Kidney epithelial cell (primary cell): ENCODE results near the gene CDC45. TPM values are rescaled to one million over a fixed set of nuclear protein-coding genes. Genes with fewer than 3 reads are reported as not detected.
A peak's percentile ranks its signal among the peaks of the same experiment; 100 is the strongest.

ENCODE experiments used
- DNase-seq: peaks from one replicate; pipeline ENCODE4 v3.0.0-alpha.2; 2010; ENCODE audit warnings: low read depth
- H3K27me3 ChIP-seq: 2 replicates; pipeline ENCODE4 v1.6.0; 2011; ENCODE audit warnings: low read length; ENCODE audit not compliant: control insufficient read depth, insufficient read depth
- H3K36me3 ChIP-seq: 2 replicates; pipeline ENCODE4 v1.5.1; 2011; ENCODE audit warnings: low read length; ENCODE audit not compliant: control insufficient read depth, insufficient read depth
- H3K4me3 ChIP-seq: 2 replicates; pipeline ENCODE4 v1.5.1; 2011; ENCODE audit warnings: low read depth, mild to moderate bottlenecking, control low read depth, low read length
- total RNA-seq: library from RNA; depleted of rRNA; stranded (reverse); fragments of >200 nt; gene quantifications from 2 replicates; pipeline ENCODE4 v1.2.3, GENCODE V29; 2015
- TF ChIP-seq, protein P1 (sequence below): IDR thresholded peaks from 2 replicates; pipeline ENCODE4 v1.5.1; 2011; ENCODE audit warnings: mild to moderate bottlenecking, moderate library complexity, low read length, control low read depth, inconsistent platforms; ENCODE audit not compliant: insufficient read depth, poor library complexity, severe bottlenecking

Gene CDC45
- total RNA-seq, 1 donor from 2014 or later: 5.6 TPM

DNA sequence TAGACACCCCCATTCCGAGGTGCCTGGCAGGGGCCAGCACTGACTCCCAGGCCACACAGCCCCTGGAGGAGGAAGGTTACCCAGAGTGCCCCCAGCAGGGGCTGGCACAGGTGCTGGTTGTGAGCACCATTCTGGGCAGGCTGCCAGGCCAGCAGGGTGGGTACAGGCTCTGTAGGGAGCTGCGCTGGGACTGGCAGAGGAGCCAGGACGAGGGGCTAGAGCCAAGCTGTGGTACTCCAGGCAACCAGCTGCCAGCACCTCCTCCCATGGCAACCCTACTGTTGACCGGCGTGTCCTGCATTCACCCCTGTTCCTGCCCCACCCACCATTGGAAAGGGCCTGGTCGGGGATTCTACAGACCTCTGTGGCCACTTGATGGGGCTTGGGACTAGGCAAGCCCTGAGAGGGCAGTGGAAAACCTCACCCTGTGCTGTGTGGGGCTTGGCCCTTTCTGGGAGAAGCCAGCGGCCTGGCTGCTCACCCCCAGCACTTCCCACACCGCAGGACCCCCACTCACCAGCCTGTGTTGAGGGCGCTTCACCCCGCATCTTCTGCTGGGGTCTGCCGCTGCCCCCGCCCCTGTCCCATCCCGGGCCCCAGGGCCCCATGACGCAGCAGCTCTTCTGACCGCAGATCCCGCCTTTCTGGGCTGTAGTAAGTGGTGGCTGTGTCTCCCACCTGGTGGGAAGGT lies 42.6 kb downstream of the CDC45 start:
- H3K27me3 ChIP-seq: peaks cover 40% of the 10 kb centered on the region
- TF ChIP-seq, protein P1, sequence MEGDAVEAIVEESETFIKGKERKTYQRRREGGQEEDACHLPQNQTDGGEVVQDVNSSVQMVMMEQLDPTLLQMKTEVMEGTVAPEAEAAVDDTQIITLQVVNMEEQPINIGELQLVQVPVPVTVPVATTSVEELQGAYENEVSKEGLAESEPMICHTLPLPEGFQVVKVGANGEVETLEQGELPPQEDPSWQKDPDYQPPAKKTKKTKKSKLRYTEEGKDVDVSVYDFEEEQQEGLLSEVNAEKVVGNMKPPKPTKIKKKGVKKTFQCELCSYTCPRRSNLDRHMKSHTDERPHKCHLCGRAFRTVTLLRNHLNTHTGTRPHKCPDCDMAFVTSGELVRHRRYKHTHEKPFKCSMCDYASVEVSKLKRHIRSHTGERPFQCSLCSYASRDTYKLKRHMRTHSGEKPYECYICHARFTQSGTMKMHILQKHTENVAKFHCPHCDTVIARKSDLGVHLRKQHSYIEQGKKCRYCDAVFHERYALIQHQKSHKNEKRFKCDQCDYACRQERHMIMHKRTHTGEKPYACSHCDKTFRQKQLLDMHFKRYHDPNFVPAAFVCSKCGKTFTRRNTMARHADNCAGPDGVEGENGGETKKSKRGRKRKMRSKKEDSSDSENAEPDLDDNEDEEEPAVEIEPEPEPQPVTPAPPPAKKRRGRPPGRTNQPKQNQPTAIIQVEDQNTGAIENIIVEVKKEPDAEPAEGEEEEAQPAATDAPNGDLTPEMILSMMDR: no peak
- no peak for DNase-seq
- H3K36me3 ChIP-seq: no peaks in the 10 kb centered on the region
- H3K4me3 ChIP-seq: no peak overlapping the region

DNA sequence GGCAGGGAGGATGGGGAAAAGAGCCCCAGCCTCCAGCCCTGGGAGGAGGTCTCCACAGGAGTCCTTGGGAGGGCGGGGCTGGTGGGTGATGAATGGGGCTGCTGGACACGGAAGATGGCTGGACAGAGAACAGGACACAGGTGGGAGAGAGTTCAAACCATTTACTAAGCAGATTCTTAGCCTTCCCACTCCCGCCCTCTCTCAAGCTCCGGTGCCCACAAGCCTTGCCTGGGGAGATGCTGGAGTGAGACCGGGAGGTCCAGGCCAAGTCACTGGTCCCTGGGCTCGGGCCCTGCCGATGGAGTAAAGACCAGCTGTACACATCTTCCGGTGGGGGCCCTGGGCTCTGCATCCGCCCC lies 43.1 kb downstream of the CDC45 start:
- Histone ChIP-seq H3K27me3 (peaks cover 42% of the 10 kb centered on the region), H3K4me3 (no peak overlapping the region), H3K36me3 (no peaks in the 10 kb centered on the region)
- TF ChIP-seq, protein P1: no peak
- no peak for DNase-seq

DNA sequence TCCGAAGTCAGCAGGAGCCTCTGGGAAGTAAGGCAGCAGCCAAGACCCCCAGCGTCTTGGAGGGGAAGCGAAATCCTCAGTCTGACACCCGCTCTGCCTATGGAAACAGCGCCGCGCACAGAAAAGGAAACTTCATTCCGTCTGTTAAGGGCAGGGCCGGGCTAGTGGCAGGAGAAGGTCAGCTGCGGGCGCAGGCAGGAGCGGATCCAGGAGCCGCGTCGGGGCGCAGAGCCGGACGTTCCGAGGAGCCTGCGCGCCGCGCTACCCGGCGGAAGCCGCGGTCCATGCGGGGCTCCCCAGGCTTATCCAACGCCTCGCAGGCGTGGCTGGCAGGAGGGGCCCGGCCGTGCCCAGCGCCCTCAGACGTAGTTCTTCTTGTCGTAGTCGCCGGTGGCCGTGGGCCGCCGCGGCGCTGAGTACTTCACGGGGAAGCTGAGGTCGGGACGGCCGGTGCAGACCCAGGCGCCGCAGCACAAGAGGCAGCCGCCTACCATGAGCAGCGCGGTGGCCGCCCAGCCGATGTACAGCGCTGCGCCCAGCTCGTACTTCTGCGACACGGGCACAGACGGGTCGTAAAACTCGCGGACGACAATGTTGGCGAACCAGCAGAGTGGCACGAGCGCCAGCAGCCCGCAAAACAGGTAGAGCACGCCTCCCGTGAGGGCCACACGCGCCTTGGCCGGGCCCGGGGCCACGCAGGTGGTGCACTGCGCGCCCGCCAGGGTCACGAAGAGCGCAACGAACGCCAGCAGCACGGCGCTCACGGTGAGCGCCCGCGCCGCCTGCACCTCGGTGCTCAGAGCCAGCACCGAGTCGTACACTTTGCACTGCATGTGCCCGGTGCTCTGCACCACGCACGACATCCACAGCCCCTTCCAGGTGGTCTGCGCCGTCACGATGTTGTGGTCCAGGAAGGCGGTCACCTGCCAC lies 43.8 kb downstream of the CDC45 start:
- Histone ChIP-seq H3K27me3 (peaks cover 42% of the 10 kb centered on the region), H3K36me3 (no peaks in the 10 kb centered on the region), H3K4me3 (peak overlapping the region; percentile 10)
- TF ChIP-seq, protein P1: no peak
- no peak for DNase-seq

DNA sequence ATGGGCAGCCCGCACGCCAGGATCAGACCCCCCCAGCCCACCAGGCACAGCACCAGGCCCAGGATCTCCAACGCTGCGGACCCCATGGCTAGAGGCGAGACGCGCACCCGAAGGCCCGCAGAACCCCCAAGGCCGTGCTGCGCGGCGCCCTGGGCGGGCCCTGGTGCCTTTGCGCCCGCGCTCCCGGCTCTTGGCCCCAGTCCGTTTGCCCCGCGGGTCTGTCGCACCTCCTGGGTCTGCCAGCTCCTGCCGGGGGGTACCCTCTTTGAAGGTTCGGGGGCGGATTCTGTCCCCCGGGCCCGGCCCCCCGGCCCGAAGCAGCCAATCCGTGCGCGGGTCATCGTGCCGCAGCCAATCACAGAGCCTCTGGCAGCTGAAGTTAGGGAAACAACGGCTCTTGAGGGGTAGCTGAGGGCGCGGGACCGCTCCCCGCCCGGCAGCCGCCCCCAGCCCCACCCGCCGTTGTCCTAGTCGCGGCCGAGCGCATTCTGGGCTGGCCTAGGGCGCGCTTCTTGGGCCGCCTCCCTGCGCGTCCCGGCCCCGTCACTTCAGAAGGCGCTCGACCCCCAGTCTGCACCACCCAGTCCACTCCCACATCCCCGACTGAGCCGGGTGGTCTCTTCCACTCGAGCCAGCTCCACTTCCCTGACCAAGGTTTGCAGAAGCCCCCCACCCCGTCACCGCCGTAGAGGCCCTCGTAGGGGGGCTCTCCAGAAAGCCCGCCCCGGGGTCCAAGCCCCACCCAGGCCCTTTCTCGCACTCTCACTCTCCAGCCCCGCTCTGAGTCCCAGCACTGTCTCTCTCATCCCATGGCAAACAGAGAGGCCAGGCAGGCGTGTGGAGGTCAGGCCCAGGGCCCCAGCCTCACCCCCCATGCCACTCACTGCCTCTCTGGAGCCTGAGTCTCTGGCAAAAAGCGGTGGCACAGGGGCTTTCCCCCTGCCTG lies 44.7 kb downstream of the CDC45 start, which contains the start of gene CLDN5:
Gene CLDN5, minus strand, starts transcription at position 241 of the 946 bp plus-strand sequence. Its CDS starts 155 bp downstream, at position 86.
- H3K4me3 ChIP-seq: peak within 1 kb of the TSS; percentile 10
- TF ChIP-seq, protein P1: no peak
- H3K27me3 ChIP-seq: peaks cover 42% of the 10 kb centered on the region
- no peaks in the 10 kb centered on the region for H3K36me3 ChIP-seq
- no peak for DNase-seq

DNA sequence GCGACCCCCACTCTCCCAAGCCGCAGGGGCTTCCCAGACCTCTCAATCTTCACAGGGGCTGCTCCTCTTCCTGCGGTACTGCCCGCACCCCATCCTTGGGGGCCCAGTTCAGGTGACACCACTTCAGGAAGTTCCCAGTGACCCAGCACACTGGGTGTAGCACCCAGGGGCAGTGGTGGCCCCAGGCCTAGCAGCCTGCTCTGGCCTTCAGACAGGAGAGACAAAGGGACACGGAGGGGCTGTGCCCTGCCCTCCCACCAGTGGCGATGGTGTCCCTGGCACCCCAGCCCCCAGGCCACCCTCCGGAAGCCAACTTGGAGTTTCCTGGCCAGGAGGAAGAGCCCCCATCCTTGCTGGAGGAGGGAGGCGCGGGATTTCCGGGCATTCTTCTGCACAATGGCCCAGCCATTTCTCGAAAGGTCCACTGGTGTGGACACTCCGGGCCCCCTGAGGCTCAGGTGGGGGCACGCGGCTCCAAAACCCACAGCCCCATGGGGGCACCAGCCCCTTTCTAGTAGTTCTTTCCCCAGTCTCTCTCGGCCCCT lies 45.5 kb downstream of the CDC45 start:
- no peak overlapping the region for H3K4me3 ChIP-seq
- TF ChIP-seq, protein P1: no peak
- H3K36me3 ChIP-seq: no peaks in the 10 kb centered on the region
- H3K27me3 ChIP-seq: peaks cover 42% of the 10 kb centered on the region
- no peak for DNase-seq
